GM12892 (cell line): ENCODE results near the gene SLC8B1.

Experiments used
- POLR2A ChIP-seq: IDR thresholded peaks from 2 replicates; pipeline ENCODE4 v1.6.1; 2011; ENCODE audit warnings: low read depth, low read length, control low read depth
- POLR2AphosphoS5 ChIP-seq: IDR thresholded peaks from 2 replicates; pipeline ENCODE4 v1.6.1; 2011; ENCODE audit warnings: low read depth, low read length, control low read depth

DNA sequence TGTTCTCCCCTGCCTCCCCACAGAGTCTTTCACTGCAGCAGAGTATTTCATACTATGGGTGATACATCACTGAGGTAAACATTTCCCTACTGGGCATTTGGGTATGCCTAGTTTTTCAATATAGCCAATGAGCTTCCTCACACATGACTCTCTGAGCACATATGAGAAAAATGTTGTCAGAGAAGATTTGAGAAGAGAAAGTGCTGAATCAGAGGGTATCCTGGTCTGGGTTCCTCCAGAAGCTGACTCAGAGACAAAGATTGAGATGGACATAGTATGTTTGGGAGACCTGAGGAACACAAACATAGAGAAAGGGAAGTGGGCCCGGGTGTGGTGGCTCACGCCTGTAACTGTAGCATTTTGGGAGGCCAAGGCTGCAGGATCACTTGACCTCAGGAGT is 12.6 kb downstream of the SLC8B1 start:
- TF ChIP-seq POLR2A, result no peak
- TF ChIP-seq POLR2AphosphoS5, result no peak
